ENCODE measurements around the gene SNAP29.
"Not testable (repeated sequence)": the region's sequence is repeated elsewhere in the genome, so short reads cannot be mapped to it uniquely, and the experiment has no call there.

SNAP29 gene

GRCh38 chr22:20926243-20926642, 67.4 kb downstream of the SNAP29 start:
- no peak overlapping the region; the same call in 1 of the 2 replicates for H3K4me2 ChIP-seq (ENCODE audit: low read length)
- peaks cover 16% of the 10 kb centered on the region for H3K36me3 ChIP-seq (ENCODE audit: insufficient read depth, low read length)
- no peaks in the 10 kb centered on the region for H3F3A ChIP-seq (ENCODE audit: insufficient read depth, low read length)
- H3K27ac ChIP-seq (ENCODE audit: low read depth, low read length, poor library complexity, severe bottlenecking): no peak overlapping the region
- H3K9me2 ChIP-seq (ENCODE audit: low read depth, low read length): no peaks in the 10 kb centered on the region
- H3K4me1 ChIP-seq (ENCODE audit: insufficient read depth, low read length, severe bottlenecking): peaks cover 51% of the 10 kb centered on the region
- no peaks in the 10 kb centered on the region for H3K9me3 ChIP-seq (ENCODE audit: low read length)
- 0 out of 2 replicates have a peak, but pooled peaks cover 3% of the 10 kb centered on the region for H4K20me1 ChIP-seq (ENCODE audit: insufficient read depth, low read length)
- H3K27me3 ChIP-seq (ENCODE audit: insufficient read depth, low read length): no peaks in the 10 kb centered on the region
- no peak overlapping the region for H3K9ac ChIP-seq (ENCODE audit: low read length)
- H3K79me2 ChIP-seq (ENCODE audit: insufficient read depth, low read length): peaks cover 97% of the 10 kb centered on the region
- no peak overlapping the region for H3K4me3 ChIP-seq (ENCODE audit: low read depth, low read length, poor library complexity, severe bottlenecking)
- TF ChIP-seq EZH2 (IDR thresholded peaks at IDR 0.05; ENCODE audit: borderline replicate concordance, low read length): no peak
- TF ChIP-seq, protein P1, sequence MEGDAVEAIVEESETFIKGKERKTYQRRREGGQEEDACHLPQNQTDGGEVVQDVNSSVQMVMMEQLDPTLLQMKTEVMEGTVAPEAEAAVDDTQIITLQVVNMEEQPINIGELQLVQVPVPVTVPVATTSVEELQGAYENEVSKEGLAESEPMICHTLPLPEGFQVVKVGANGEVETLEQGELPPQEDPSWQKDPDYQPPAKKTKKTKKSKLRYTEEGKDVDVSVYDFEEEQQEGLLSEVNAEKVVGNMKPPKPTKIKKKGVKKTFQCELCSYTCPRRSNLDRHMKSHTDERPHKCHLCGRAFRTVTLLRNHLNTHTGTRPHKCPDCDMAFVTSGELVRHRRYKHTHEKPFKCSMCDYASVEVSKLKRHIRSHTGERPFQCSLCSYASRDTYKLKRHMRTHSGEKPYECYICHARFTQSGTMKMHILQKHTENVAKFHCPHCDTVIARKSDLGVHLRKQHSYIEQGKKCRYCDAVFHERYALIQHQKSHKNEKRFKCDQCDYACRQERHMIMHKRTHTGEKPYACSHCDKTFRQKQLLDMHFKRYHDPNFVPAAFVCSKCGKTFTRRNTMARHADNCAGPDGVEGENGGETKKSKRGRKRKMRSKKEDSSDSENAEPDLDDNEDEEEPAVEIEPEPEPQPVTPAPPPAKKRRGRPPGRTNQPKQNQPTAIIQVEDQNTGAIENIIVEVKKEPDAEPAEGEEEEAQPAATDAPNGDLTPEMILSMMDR (IDR thresholded peaks at IDR 0.05; ENCODE audit: low read length): no peak
- H2AFZ ChIP-seq (ENCODE audit: low read length): no peak overlapping the region

DNA sequence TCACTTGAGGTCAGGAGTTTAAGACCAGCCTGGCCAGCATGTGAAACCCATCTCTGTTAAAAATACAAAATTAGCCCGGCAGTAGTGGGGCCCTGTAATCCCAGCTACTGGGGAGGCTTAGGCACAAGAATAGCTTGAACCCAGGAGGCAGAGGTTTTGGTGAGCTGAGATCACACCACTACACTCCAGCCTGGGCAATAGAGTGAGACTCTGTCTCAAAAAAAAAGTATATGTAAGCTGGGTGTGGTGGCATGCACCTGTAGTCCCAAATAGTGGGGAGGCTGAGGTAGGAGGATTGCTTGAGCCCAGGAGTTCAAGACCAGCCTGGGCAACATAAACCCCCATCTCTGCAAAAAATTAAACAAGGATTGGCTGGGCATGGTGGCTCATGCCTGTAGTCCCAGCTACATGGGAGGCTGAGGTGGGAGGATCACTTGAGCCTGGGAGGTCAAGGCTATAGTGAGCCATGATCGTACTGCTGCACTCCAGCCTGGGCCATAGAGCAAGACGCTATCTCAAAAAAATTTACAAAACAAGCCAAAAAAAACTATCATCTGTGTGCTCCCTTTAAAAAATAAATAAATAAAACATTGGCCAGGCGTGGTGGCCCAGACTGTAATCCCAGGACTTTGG, 69.2 kb downstream of the SNAP29 start:
- H3K27ac ChIP-seq (ENCODE audit: low read depth, low read length, poor library complexity, severe bottlenecking): no peak overlapping the region
- H3K9me3 ChIP-seq (ENCODE audit: low read length): no peaks in the 10 kb centered on the region
- H3F3A ChIP-seq (ENCODE audit: insufficient read depth, low read length): no peaks in the 10 kb centered on the region
- peaks cover 95% of the 10 kb centered on the region for H3K79me2 ChIP-seq (ENCODE audit: insufficient read depth, low read length)
- H3K36me3 ChIP-seq (ENCODE audit: insufficient read depth, low read length): peaks cover 25% of the 10 kb centered on the region
- H3K9me2 ChIP-seq (ENCODE audit: low read depth, low read length): no peaks in the 10 kb centered on the region
- no peak for TF ChIP-seq EZH2 (IDR thresholded peaks at IDR 0.05; ENCODE audit: borderline replicate concordance, low read length)
- no peaks in the 10 kb centered on the region for H3K27me3 ChIP-seq (ENCODE audit: insufficient read depth, low read length)
- no peak overlapping the region for H3K9ac ChIP-seq (ENCODE audit: low read length)
- H3K4me1 ChIP-seq (ENCODE audit: insufficient read depth, low read length, severe bottlenecking): peaks cover 33% of the 10 kb centered on the region
- no peak overlapping the region for H3K4me3 ChIP-seq (ENCODE audit: low read depth, low read length, poor library complexity, severe bottlenecking)
- no peak overlapping the region for H3K4me2 ChIP-seq (ENCODE audit: low read length)
- 0 out of 2 replicates have a peak, but pooled peaks cover 3% of the 10 kb centered on the region for H4K20me1 ChIP-seq (ENCODE audit: insufficient read depth, low read length)
- no peak overlapping the region for H2AFZ ChIP-seq (ENCODE audit: low read length)

GRCh38 chr22:20928573-20928967, 69.8 kb downstream of the SNAP29 start:
- Histone ChIP-seq H3K9me3 (ENCODE audit: low read length) (no peaks in the 10 kb centered on the region), H4K20me1 (ENCODE audit: insufficient read depth, low read length) (0 out of 2 replicates have a peak, but pooled peaks cover 3% of the 10 kb centered on the region), H3K27me3 (ENCODE audit: insufficient read depth, low read length) (no peaks in the 10 kb centered on the region), H3K79me2 (ENCODE audit: insufficient read depth, low read length) (peaks cover 92% of the 10 kb centered on the region), H3K27ac (ENCODE audit: low read depth, low read length, poor library complexity, severe bottlenecking) (no peak overlapping the region), H3K4me1 (ENCODE audit: insufficient read depth, low read length, severe bottlenecking) (peaks cover 31% of the 10 kb centered on the region), H3K9ac (ENCODE audit: low read length) (no peak overlapping the region), H2AFZ (ENCODE audit: low read length) (no peak overlapping the region), H3F3A (ENCODE audit: insufficient read depth, low read length) (no peaks in the 10 kb centered on the region), H3K4me2 (ENCODE audit: low read length) (no peak overlapping the region), H3K36me3 (ENCODE audit: insufficient read depth, low read length) (peaks cover 27% of the 10 kb centered on the region), H3K9me2 (ENCODE audit: low read depth, low read length) (no peaks in the 10 kb centered on the region), H3K4me3 (ENCODE audit: low read depth, low read length, poor library complexity, severe bottlenecking) (no peak overlapping the region)
- no peak for TF ChIP-seq EZH2 (IDR thresholded peaks at IDR 0.05; ENCODE audit: borderline replicate concordance, low read length)
- TF ChIP-seq, protein P1 (IDR thresholded peaks at IDR 0.05; ENCODE audit: low read length): no peak

GRCh38 chr22:20930004-20930403, 71.2 kb downstream of the SNAP29 start:
- Histone ChIP-seq H3K36me3 (ENCODE audit: insufficient read depth, low read length) (peaks cover 41% of the 10 kb centered on the region), H4K20me1 (ENCODE audit: insufficient read depth, low read length) (0 out of 2 replicates have a peak, but pooled peaks cover 3% of the 10 kb centered on the region), H3K79me2 (ENCODE audit: insufficient read depth, low read length) (peaks cover 92% of the 10 kb centered on the region), H3K9ac (ENCODE audit: low read length) (no peak overlapping the region), H3F3A (ENCODE audit: insufficient read depth, low read length) (no peaks in the 10 kb centered on the region), H3K9me2 (ENCODE audit: low read depth, low read length) (no peaks in the 10 kb centered on the region), H3K4me2 (ENCODE audit: low read length) (no peak overlapping the region), H2AFZ (ENCODE audit: low read length) (no peak overlapping the region), H3K27me3 (ENCODE audit: insufficient read depth, low read length) (no peaks in the 10 kb centered on the region), H3K4me3 (ENCODE audit: low read depth, low read length, poor library complexity, severe bottlenecking) (no peak overlapping the region), H3K27ac (ENCODE audit: low read depth, low read length, poor library complexity, severe bottlenecking) (no peak overlapping the region), H3K4me1 (ENCODE audit: insufficient read depth, low read length, severe bottlenecking) (peaks cover 17% of the 10 kb centered on the region), H3K9me3 (ENCODE audit: low read length) (no peaks in the 10 kb centered on the region)
- TF ChIP-seq, protein P1 (IDR thresholded peaks at IDR 0.05; ENCODE audit: low read length): no peak
- TF ChIP-seq EZH2 (IDR thresholded peaks at IDR 0.05; ENCODE audit: borderline replicate concordance, low read length): no peak

- H4K20me1 ChIP-seq (ENCODE audit: insufficient read depth, low read length); H3K9ac ChIP-seq (ENCODE audit: low read length); H3K9me2 ChIP-seq (ENCODE audit: low read depth, low read length); H3K27me3 ChIP-seq (ENCODE audit: insufficient read depth, low read length); H2AFZ ChIP-seq (ENCODE audit: low read length); H3K27ac ChIP-seq (ENCODE audit: low read depth, low read length, poor library complexity, severe bottlenecking); H3K4me3 ChIP-seq (ENCODE audit: low read depth, low read length, poor library complexity, severe bottlenecking); H3K4me2 ChIP-seq (ENCODE audit: low read length); H3F3A ChIP-seq (ENCODE audit: insufficient read depth, low read length); H3K9me3 ChIP-seq (ENCODE audit: low read length): not testable (repeated sequence)
- peaks cover 92% of the 10 kb centered on the region for H3K79me2 ChIP-seq (ENCODE audit: insufficient read depth, low read length)
- H3K36me3 ChIP-seq (ENCODE audit: insufficient read depth, low read length): peaks cover 45% of the 10 kb centered on the region
- H3K4me1 ChIP-seq (ENCODE audit: insufficient read depth, low read length, severe bottlenecking): peaks cover 12% of the 10 kb centered on the region
These were observed 71.6 kb downstream of the SNAP29 start for GRCh38 chr22:20930435-20930834.

All from OCI-LY1 (cell line).